ENCODE data around the gene UNC45A.

Gene UNC45A

GRCh38 chr15:90942354-90943120 is 7.5 kb downstream of the UNC45A start:
- in situ Hi-C loops (cut with HindIII; ENCODE audit: low sequenced_read_pairs) = loop anchor here (25.0 kb wide), 2 partner anchors 105 to 305 kb away; no protein-coding TSS in a partner anchor

GRCh38 chr15:90945091-90945490 is 10.0 kb downstream of the UNC45A start:
- in situ Hi-C loops (cut with HindIII; ENCODE audit: low sequenced_read_pairs) = loop anchor here (25.0 kb wide), 2 partner anchors 108 to 308 kb away; no protein-coding TSS in a partner anchor

GRCh38 chr15:90946538-90946937 is 11.5 kb downstream of the UNC45A start:
- in situ Hi-C loops (cut with HindIII; ENCODE audit: low sequenced_read_pairs) = loop anchor here (25.0 kb wide), 2 partner anchors 109 to 309 kb away; no protein-coding TSS in a partner anchor

- in situ Hi-C loops (cut with HindIII; ENCODE audit: low sequenced_read_pairs) = loop anchor here (25.0 kb wide), 2 partner anchors 110 to 310 kb away; no protein-coding TSS in a partner anchor
These were observed 12.0 kb downstream of the UNC45A start for GRCh38 chr15:90946941-90947576.

GRCh38 chr15:90947577-90948357 is 12.7 kb downstream of the UNC45A start:
- in situ Hi-C loops (cut with HindIII; ENCODE audit: low sequenced_read_pairs) = loop anchor here (25.0 kb wide), 2 partner anchors 110 to 310 kb away; no protein-coding TSS in a partner anchor

- in situ Hi-C loops (cut with HindIII; ENCODE audit: low sequenced_read_pairs) = loop anchor here (25.0 kb wide), 2 partner anchors 111 to 311 kb away; no protein-coding TSS in a partner anchor
These were observed 13.4 kb downstream of the UNC45A start for GRCh38 chr15:90948506-90948905.

- in situ Hi-C loops (cut with HindIII; ENCODE audit: low sequenced_read_pairs) = loop anchor here (25.0 kb wide), 3 partner anchors 113 to 313 kb away; no protein-coding TSS in a partner anchor
These were observed 15.0 kb downstream of the UNC45A start for GRCh38 chr15:90949979-90950675.

GRCh38 chr15:90950676-90951075 is 15.6 kb downstream of the UNC45A start:
- in situ Hi-C loops (cut with HindIII; ENCODE audit: low sequenced_read_pairs) = loop anchor here (25.0 kb wide), 1 partner anchor 312 kb away; no protein-coding TSS in a partner anchor

- in situ Hi-C loops (cut with HindIII; ENCODE audit: low sequenced_read_pairs) = loop anchor here (25.0 kb wide), 1 partner anchor 309 kb away; no protein-coding TSS in a partner anchor
These were observed 18.0 kb downstream of the UNC45A start for GRCh38 chr15:90952901-90953677.

GRCh38 chr15:90953947-90954711 is 19.0 kb downstream of the UNC45A start:
- in situ Hi-C loops (cut with HindIII; ENCODE audit: low sequenced_read_pairs) = loop anchor here (25.0 kb wide), 1 partner anchor 308 kb away; no protein-coding TSS in a partner anchor

- in situ Hi-C loops (cut with HindIII; ENCODE audit: low sequenced_read_pairs) = loop anchor here (25.0 kb wide), 1 partner anchor 307 kb away; no protein-coding TSS in a partner anchor
These were observed 19.9 kb downstream of the UNC45A start, which contains the start of gene RCCD1 for GRCh38 chr15:90954712-90955623. TSS of gene RCCD1 (plus strand) at chr15:90954884. CDS start at chr15:90956735, 1,851 bp downstream.

GRCh38 chr15:90955624-90956273 is 20.7 kb downstream of the UNC45A start:
- in situ Hi-C loops (cut with HindIII; ENCODE audit: low sequenced_read_pairs) = loop anchor here (25.0 kb wide), 1 partner anchor 307 kb away; no protein-coding TSS in a partner anchor

- in situ Hi-C loops (cut with HindIII; ENCODE audit: low sequenced_read_pairs) = loop anchor here (25.0 kb wide), 1 partner anchor 306 kb away; no protein-coding TSS in a partner anchor
These were observed 21.4 kb downstream of the UNC45A start for GRCh38 chr15:90956274-90957030.

GRCh38 chr15:90957031-90957790 is 22.1 kb downstream of the UNC45A start:
- in situ Hi-C loops (cut with HindIII; ENCODE audit: low sequenced_read_pairs) = loop anchor here (25.0 kb wide), 1 partner anchor 305 kb away; no protein-coding TSS in a partner anchor

GRCh38 chr15:90957791-90958190 is 22.7 kb downstream of the UNC45A start:
- in situ Hi-C loops (cut with HindIII; ENCODE audit: low sequenced_read_pairs) = loop anchor here (25.0 kb wide), 1 partner anchor 305 kb away; no protein-coding TSS in a partner anchor

Measured in endothelial cell of hepatic sinusoid (primary cell).